Hindlimb muscle (tissue), 1 donor: Measurements from ENCODE around the gene PEX7. TPM values are rescaled to one million over a fixed set of nuclear protein-coding genes. Genes with fewer than 3 reads are reported as not detected.
"Not testable (repeated sequence)": the region's sequence is repeated elsewhere in the genome, so short reads cannot be mapped to it uniquely, and the experiment has no call there.

Source experiments
- DNase-seq: peaks from one replicate; pipeline ENCODE4 v3.0.0-alpha.2; 2013
- polyA plus RNA-seq: library from polyadenylated mRNA; unstranded; fragments of 120-200 nt; gene quantifications from one replicate; pipeline ENCODE4 v1.2.1, GENCODE V29; 2013; ENCODE audit not compliant: insufficient read length

PEX7 gene
- polyA plus RNA-seq, 1 donor = 6.5 TPM

- no peak for DNase-seq
Observed at GRCh38 chr6:136790411-136791295, 31.7 kb upstream of the PEX7 start.

- DNase-seq = peak; percentile 32
Observed at GRCh38 chr6:136791296-136792094, 30.9 kb upstream of the PEX7 start.

GRCh38 chr6:136792095-136792409 is 30.3 kb upstream of the PEX7 start:
- peak; percentile 25 for DNase-seq

GRCh38 chr6:136792410-136793262 is 29.8 kb upstream of the PEX7 start, which contains the start of gene MAP3K5:
TSS of gene MAP3K5 (minus strand) at chr6:136792477. CDS start at chr6:136792157, 320 bp downstream.
- DNase-seq = peak; percentile 83

GRCh38 chr6:136793363-136793762 is 29.0 kb upstream of the PEX7 start:
- DNase-seq = no peak

- DNase-seq = no peak
Observed at GRCh38 chr6:136795386-136795785, 27.0 kb upstream of the PEX7 start.

- no peak for DNase-seq
Observed at GRCh38 chr6:136795996-136796395, 26.4 kb upstream of the PEX7 start.

GRCh38 chr6:136798044-136798443 is 24.3 kb upstream of the PEX7 start:
- no peak for DNase-seq

- DNase-seq = no peak
Observed at GRCh38 chr6:136801581-136801980, 20.8 kb upstream of the PEX7 start.

- DNase-seq = no peak
Observed at GRCh38 chr6:136803608-136804007, 18.8 kb upstream of the PEX7 start.

- no peak for DNase-seq
Observed at GRCh38 chr6:136809091-136809860, 13.1 kb upstream of the PEX7 start.

GRCh38 chr6:136811272-136811671 is 11.1 kb upstream of the PEX7 start:
- DNase-seq = no peak

GRCh38 chr6:136812174-136812573 is 10.2 kb upstream of the PEX7 start:
- DNase-seq = no peak

- not testable (repeated sequence) for DNase-seq
Observed at GRCh38 chr6:136815608-136816007, 6.8 kb upstream of the PEX7 start.

GRCh38 chr6:136816656-136817055 is 5.7 kb upstream of the PEX7 start:
- no peak for DNase-seq

GRCh38 chr6:136820561-136820960 is 1.8 kb upstream of the PEX7 start:
- no peak for DNase-seq

GRCh38 chr6:136822046-136822375 is 381 bp upstream of the PEX7 start:
- no peak for DNase-seq

- no peak for DNase-seq
Observed at GRCh38 chr6:136823128-136823660, 802 bp downstream of the PEX7 start.

- no peak for DNase-seq
Observed at GRCh38 chr6:136826216-136826615, 3.8 kb downstream of the PEX7 start.

- DNase-seq = no peak
Observed at GRCh38 chr6:136831873-136832562, 9.6 kb downstream of the PEX7 start.
